Right ventricle myocardium superior (tissue), 1 donor: Measurements from ENCODE around the gene PRPF6. TPM values are rescaled to one million over a fixed set of nuclear protein-coding genes. Genes with fewer than 3 reads are reported as not detected.
"Not testable (repeated sequence)": the region's sequence is repeated elsewhere in the genome, so short reads cannot be mapped to it uniquely, and the experiment has no call there.

ENCODE experiments used
- ATAC-seq: fragments of 200-7000 bp; cut with Tn5 transposase; one replicate; pipeline ENCODE4 v1.9.1; 2020; ENCODE audit warnings: mild to moderate bottlenecking; ENCODE audit not compliant: poor library complexity
- DNase-seq: peaks from one replicate; pipeline ENCODE4 v3.0.0-alpha.2; 2020
- intact Hi-C: fragments of 100-400 bp; cut with DNase I; formaldehyde crosslinking; loops from one replicate; pipeline ENCODE4 v1.11.2; 2022
- total RNA-seq: library from RNA; stranded (reverse); fragmentation: NEBNext Ultra II Directional; extraction: Animal tissue kit (Norgen Biotek cat#: 25700); gene quantifications from one replicate; pipeline ENCODE4 v1.2.1, GENCODE V29; 2021
- donor health status: DM: no; HTN: yes; CAD: no; lungs with severe emphysema.

The PRPF6 gene
- total RNA-seq, 1 donor from 2014 or later = 45.3 TPM

DNA sequence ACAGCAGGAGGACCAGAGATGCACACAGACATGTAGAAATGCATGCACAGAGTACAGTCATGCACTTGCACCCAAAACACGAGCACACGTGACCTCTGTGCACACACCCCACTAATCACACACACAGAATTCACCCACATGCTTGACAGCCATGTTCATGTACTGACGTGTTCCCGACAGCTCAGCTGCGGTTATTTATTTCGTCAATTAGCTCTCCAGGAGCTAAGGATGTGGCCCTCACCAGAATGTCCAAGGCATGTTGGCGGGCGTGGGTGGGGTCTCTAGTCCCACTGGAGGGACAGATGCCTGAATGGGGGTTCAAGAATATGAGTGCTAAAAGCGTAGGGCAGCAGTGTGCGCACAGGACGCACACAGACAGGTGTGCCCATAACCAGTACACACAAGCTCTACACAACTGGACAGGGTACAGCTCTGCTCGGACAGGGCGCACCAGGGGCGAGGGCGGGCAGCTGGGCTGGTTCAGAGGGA is 571 bp upstream of the PRPF6 start:
- no peak for DNase-seq
- intact Hi-C loops = loop anchor here (5.0 kb wide), 1 partner anchor 82 kb away; the partner anchor contains the start of gene TCEA2
- peak; percentile 36 for ATAC-seq

DNA sequence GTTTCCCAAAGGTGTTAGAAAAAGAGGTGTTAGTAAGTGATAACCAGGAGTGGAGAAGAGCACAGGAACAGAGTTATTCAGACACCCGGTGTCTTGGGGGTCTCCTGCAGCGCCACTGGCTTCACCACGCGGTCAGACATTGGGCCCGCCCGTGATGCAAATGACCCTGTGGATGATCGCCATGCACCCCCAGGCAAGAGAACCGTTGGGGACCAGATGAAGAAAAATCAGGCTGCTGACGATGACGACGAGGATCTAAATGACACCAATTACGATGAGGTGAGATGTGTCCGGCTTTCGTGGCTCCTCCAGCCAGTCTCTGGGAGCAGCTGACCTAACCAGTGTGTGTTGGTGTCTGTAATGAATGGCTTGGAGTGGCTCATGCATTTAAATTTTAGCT is 2.0 kb downstream of the PRPF6 start:
- intact Hi-C loops = loop anchor here (5.0 kb wide), 1 partner anchor 79 kb away; the partner anchor contains the start of gene TCEA2
- ATAC-seq (no peak), DNase-seq (no peak)

DNA sequence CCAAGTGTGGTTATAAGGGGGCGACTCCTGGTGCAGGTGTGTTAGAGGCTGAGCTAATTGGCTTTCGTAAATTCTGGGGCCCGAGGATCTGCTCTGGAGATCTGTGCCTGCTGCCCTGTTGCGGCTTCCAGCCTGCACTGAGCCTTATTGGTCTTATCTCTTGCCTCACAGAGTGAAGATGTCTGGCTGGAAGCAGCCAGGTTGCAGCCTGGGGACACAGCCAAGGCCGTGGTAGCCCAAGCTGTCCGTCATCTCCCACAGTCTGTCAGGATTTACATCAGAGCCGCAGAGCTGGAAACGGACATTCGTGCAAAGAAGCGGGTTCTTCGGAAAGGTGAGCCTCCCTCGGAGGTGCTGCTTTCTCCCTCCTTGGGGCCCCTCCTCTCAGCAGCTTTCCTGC is 20.0 kb downstream of the PRPF6 start:
- intact Hi-C loops = no loop called here
- DNase-seq (no peak), ATAC-seq (no peak)

DNA sequence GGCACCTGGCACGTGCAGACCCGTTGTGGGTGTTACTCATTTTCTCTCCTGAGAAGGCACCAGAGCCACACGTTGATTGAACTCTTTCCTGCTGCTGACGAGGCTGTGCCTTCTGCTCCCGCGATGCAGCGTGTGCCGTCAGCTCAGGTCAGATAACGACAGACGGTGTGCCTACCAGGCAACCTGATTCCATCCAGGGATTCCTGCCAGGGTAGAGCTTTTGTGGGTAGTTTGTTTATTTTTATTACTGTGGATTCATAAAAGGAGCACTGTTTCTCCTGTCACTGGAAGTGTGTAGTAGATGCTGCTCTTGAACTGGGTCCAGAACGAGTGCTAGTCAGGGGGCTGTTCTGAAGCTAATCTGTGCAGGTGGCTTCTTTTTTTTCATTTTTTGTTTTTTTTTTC is 20.7 kb downstream of the PRPF6 start:
- DNase-seq = no peak
- intact Hi-C loops = no loop called here
- no peak for ATAC-seq

DNA sequence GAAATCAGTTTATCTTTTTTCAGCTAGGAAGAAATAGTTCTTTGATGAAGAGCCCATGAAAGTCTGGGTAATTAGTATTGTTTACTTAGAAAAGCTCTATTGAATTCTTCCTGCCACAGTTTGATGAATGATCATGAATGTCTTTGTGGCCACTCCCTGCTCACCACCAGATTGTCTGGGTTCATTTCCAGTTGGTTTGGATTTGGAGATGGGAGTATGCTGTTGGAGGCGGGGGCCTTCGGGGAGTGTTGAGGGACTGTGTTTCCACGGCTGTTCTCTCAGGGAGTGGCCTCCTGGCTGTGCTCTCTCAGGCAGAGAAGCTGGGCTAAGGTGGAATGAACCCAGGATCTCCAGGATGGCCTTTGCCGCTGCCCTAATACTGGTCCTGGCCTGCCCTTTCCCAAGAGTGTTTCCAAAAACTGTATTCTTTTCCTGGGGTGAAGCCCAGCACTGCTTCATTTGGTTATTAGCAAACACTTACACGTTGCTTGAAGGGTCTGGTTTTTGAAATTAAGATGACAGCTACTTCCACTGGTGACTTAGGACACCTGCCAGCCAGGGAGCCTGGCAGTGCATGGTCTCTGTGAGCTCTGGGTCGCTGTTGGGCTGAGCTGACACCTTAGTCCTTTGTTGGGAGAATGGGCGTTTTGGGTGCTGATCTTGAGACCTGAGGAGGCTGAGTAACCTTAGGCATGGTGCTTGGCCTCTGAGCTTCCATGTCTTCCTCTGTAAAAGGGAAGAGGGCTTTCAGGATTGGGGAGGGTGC is 23.2 kb downstream of the PRPF6 start:
- DNase-seq = no peak
- ATAC-seq = no peak
- intact Hi-C loops = no loop called here

DNA sequence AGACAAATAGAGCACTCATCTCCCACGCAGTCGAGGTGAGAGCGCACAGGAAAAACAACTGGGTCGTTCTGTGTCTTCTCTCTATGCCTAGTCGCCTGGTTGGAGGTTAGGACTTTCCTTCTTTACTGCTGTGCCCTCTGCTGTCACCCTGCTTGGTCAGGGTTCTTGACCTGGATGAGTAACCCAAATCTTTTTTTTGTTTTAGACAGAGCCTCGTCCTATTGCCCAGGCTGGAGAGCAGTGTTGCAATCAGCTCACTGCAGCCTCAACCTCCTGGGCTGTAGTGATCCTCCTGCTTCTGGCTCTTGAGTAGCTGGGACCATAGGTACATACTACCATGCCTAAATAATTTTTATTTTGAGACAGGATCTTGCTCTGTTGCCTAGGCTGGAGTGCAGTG is 24.5 kb downstream of the PRPF6 start:
- intact Hi-C loops = no loop called here
- DNase-seq = no peak
- no peak for ATAC-seq

DNA sequence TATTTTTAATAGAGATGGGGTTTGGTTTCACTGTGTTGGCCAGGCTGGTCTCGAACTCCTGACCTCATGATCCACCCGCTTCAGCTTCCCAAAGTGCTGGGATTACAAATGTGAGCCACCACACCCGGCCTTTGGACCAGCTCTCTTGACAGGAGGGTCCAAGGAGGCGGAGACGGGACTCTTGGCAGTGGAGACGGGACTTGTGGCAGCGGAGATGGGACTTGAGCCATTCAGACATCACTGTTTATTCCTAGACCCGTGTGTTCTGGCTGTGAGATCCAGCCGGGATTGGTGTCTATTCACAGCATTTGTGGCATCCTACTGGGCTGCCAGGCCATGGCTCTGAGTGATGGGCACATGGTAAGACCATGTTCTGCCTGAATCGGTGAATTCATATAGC is 25.6 kb downstream of the PRPF6 start:
- intact Hi-C loops = no loop called here
- DNase-seq (no peak), ATAC-seq (no peak)

DNA sequence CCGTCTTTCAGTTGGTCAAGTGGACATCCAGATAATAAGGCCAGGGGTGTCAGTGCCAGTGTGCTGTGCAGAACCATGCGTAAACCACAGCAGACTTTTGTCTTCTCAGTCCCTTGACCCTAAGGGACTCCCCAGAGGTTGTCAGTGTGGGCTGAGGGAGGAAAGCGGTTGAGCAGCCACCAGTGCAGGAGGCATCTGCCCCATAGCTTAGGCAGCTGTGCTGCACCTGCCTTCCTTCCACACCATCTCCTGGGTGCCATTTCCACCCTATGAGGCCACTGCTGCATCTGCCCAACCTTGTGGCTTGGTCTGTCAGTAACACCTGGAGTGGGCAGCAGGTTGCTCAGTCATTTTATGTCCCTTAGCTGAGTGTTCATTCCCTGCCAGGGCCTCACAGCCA is 26.0 kb downstream of the PRPF6 start:
- DNase-seq = no peak
- intact Hi-C loops = no loop called here
- ATAC-seq = no peak

DNA sequence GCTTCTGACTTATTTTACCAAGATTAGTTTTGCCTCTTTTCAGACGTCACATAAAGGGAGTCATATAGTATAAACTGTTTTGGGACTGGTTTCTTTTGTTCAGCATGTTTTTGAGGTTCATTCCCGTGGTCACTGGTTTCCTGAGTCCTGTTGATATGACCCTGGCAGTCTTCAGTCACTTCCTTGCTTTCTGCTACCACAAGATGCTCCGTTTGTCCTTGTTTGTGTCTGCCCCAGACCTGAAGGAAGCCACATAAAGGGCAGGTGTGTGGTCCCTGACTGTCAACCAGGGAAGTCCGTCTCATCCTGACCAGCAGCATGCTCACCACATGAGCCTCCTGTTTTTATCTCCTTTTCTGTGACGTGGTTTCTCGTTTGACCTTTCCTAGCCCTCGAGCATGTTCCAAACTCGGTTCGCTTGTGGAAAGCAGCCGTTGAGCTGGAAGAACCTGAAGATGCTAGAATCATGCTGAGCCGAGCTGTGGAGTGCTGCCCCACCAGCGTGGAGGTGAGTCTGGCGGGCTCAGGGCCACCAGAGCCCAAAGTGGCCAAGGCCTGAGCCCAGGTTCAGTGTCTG is 29.0 kb downstream of the PRPF6 start:
- ATAC-seq (no peak), DNase-seq (no peak)
- intact Hi-C loops = no loop called here

DNA sequence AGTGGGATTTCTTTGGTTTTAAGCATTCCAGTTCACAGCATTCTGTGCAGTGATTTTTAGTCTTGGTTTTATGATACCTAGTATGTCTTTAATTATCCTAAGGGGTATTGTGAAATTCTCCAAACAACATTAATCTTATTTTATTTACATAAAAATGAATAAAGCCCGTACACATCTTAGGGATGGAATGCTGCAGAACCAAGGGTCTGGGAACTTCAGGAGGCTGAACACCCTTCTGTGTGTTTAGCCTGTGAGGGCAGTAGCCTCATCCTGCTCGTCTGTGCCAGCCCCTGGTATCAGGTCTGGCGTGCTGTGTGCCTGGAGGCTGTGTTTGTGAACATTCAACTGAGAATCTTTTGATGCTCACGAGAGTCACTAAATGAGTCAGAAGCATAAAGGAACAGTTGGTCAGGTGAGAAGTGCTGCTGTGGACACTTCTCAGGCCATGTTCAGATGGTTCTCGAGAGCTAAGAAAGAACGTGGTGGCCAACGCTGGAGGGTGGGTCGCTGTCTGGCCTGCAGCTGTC is 29.8 kb downstream of the PRPF6 start:
- ATAC-seq (no peak), DNase-seq (no peak)
- intact Hi-C loops = no loop called here

DNA sequence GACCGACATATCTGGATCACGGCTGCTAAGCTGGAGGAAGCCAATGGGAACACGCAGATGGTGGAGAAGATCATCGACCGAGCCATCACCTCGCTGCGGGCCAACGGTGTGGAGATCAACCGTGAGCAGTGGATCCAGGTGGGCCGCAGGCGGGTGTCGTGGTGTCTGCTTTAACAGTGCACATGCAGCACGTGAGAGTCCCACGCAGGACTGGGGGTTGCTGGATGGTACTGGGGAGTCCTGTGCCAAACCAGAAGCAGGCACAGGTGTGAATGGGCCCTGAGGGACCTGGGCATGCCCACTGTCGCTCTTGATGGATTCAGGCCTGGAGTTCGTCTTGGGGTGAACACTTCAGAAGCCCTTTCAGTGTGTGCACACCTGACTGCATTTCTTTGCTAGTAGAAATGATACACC is 30.4 kb downstream of the PRPF6 start:
- DNase-seq (no peak), ATAC-seq (no peak)
- intact Hi-C loops = no loop called here

DNA sequence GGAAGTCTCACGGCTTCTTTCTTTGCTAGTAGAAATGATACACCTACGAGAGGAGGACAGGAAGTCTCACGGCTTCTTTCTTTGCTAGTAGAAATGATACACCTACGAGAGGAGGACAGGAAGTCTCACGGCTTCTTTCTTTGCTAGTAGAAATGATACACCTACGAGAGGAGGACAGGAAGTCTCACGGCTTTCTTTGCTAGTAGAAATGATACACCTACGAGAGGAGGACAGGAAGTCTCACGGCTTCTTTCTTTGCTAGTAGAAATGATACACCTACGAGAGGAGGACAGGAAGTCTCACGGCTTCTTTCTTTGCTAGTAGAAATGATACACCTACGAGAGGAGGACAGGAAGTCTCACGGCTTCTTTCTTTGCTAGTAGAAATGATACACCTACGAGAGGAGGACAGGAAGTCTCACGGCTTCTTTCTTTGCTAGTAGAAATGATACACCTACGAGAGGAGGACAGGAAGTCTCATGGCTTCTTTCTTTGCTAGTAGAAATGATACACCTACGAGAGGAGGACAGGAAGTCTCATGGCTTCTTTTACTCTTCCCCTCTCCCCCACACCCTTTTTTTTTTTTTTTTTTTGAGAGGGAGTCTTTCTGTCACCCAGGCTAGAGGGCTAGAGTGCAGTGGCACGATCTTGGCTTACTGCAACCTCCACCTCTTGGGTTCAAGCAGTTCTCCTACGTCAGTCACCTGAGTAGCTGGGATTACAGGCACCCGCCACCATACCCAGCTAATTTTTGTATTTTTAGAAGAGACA is 31.6 kb downstream of the PRPF6 start:
- ATAC-seq, intact Hi-C loops, DNase-seq: not testable (repeated sequence)

DNA sequence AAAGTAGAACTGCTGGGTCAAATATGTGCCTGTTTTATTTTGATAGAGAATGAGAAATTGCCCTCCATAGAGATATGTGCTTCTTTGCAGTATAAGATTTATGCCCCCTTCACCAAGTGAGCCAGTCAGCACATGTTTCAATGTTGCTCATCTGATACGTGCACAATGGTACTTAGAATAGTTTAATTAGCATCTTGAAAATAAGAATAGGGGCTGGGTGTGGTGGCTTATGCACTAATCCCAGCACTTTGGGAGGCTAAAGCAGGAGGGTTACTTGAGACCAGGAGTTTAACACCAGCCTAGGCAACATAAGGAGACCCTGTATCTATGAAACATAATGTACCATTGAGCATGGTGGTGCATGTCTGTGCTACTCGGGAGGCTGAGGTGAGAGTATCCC is 34.7 kb downstream of the PRPF6 start:
- DNase-seq = no peak
- ATAC-seq = no peak
- intact Hi-C loops = no loop called here

DNA sequence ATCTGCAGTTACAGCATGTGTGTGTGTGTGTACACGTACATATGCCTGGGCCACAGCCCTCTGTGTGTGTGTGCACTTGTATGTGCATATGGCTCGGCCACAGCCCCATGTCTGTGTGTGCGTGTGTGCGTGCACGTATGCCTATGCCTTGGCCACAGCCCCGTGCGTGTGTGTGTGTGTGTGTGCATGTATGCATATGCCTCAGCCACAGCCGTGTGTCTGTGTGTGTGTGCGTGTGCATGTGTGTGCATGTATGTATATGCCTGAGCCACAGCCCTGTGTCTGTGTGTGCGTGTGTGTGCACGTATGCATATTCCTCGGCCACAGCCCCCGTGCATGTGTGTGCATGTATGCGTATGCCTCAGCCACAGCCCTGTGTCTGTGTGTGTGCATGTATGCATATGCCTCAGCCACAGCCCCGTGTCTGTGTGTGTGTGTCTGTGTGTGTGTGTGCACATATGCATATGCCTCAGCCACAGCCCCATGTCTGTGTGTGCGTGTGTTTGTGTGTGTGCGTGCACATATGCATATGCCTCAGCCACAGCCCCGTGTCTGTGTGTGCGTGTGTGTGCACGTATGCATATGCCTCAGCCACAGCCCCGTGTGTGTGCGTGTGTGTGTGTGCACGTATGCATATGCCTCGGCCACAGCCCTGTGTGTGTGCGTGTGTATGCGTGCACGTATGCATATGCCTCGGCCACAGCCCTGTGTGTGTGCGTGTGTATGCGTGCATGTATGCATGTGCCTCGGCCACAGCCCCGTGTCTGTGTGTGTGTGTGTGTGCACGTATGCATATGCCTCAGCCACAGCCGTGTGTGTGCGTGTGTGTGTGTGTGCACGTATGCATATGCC is 40.4 kb downstream of the PRPF6 start:
- ATAC-seq = no peak
- no peak for DNase-seq
- intact Hi-C loops = no loop called here

DNA sequence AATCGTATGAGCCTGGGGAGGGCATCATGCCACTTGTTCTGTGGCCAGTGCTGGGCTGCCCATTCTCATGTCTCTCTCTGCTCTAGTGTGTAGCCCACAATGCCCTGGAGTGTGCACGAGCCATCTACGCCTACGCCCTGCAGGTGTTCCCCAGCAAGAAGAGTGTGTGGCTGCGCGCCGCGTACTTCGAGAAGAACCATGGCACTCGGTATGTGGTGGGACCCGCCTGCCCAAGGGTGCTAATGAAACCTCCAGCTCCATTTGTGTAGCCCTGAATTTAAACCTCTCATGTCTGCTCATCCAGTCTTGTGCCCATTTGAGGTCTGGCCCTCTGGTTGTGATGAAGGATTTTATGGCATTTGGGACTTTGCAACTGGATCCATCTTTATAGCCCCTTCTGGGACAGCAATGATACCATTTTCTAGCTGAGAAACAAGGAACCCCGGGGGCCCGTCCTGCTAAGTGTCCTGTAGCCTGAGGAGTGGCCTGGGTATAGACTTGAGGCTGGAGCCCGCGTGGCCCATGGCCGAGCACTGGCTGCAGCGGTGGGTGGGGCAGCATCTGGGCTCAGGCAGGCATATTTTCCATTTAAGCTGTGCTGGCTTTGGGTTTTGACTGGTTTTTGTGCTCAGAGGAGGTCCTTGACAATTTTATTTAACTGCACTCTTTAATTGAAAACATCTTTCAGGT is 41.9 kb downstream of the PRPF6 start:
- DNase-seq (no peak), ATAC-seq (no peak)
- intact Hi-C loops = no loop called here

DNA sequence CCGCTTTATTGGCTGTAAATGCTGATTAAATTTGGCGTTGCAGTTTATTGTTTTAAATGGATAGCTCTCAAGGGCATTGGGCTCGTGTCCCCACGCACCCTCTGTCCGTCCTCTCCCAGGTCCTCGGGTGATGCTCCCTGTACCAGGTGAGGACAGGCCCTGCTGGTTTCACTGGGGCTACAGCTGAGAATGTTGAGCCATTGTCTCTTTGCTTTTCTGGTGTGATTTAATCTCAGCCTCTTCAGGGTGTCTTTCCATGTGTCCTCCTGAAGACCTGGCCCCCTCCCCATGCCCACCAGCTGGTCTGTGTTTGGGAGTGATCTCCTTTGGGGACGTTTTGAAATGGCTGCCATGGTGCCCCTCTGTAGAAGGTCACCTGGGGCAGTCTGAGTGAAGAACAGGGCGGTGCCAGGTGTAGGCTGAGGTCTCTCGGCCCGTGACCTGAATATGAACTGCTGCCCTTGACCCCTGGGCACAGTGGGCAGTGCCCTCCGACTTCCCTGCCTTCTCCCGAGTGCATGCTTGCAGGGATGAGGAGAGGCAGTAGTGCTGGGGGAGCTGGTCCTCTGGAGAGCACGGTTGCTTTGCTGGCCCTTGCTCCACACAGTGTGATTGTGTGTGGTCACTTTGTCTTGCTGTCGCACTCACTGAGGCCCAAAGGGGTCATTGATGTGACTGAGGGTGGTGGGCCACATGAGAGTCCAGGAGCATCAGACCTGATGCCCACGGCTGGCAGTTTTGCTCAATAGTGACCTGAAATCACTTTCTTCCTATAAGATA is 42.6 kb downstream of the PRPF6 start:
- ATAC-seq = no peak
- intact Hi-C loops = no loop called here
- no peak for DNase-seq
